Measurements from ENCODE around the gene MALRD1.

Gene MALRD1

DNA sequence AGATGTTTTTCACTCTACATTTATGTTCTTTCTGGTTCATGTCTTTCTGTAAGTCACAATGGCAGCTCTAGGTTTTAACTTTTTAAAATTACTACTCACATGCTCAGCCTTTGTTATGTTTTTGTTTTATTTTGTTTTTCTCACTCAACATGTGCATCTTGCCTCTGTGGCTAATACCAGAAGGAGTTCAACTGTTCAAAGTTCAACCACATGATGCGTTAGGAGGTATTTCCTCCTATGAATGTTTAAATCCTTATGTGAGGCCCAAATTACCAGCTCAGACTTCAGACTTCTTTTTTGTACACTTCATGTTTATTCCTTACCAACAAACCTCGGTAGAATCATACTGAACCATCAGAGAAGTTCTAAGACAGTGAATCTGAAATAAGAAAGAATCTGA lies 151.6 kb downstream of the MALRD1 start:
- no peak for DNase-seq
- H3K9me3 Mint-ChIP-seq: no peaks in the 10 kb centered on the region
- H3K36me3 Mint-ChIP-seq (ENCODE audit: low read depth): no peaks in the 10 kb centered on the region
- TF ChIP-seq, protein P1, sequence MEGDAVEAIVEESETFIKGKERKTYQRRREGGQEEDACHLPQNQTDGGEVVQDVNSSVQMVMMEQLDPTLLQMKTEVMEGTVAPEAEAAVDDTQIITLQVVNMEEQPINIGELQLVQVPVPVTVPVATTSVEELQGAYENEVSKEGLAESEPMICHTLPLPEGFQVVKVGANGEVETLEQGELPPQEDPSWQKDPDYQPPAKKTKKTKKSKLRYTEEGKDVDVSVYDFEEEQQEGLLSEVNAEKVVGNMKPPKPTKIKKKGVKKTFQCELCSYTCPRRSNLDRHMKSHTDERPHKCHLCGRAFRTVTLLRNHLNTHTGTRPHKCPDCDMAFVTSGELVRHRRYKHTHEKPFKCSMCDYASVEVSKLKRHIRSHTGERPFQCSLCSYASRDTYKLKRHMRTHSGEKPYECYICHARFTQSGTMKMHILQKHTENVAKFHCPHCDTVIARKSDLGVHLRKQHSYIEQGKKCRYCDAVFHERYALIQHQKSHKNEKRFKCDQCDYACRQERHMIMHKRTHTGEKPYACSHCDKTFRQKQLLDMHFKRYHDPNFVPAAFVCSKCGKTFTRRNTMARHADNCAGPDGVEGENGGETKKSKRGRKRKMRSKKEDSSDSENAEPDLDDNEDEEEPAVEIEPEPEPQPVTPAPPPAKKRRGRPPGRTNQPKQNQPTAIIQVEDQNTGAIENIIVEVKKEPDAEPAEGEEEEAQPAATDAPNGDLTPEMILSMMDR (IDR thresholded peaks at IDR 0.05): no peak
- H3K4me1 Mint-ChIP-seq: no peaks in the 10 kb centered on the region
- no peak overlapping the region for H3K4me3 Mint-ChIP-seq
- H3K27ac Mint-ChIP-seq: no peak overlapping the region
- no peaks in the 10 kb centered on the region for H3K27me3 Mint-ChIP-seq (ENCODE audit: low read depth, poor library complexity)

- TF ChIP-seq, protein P1 (IDR thresholded peaks at IDR 0.05): no peak
- Mint-ChIP-seq H3K36me3 (ENCODE audit: low read depth) (no peaks in the 10 kb centered on the region), H3K4me1 (no peaks in the 10 kb centered on the region), H3K4me3 (no peak overlapping the region), H3K9me3 (no peaks in the 10 kb centered on the region), H3K27ac (no peak overlapping the region), H3K27me3 (ENCODE audit: low read depth, poor library complexity) (peaks cover 2% of the 10 kb centered on the region)
- no peak for DNase-seq
Observed at GRCh38 chr10:19204246-19204917, 155.8 kb downstream of the MALRD1 start.

DNA sequence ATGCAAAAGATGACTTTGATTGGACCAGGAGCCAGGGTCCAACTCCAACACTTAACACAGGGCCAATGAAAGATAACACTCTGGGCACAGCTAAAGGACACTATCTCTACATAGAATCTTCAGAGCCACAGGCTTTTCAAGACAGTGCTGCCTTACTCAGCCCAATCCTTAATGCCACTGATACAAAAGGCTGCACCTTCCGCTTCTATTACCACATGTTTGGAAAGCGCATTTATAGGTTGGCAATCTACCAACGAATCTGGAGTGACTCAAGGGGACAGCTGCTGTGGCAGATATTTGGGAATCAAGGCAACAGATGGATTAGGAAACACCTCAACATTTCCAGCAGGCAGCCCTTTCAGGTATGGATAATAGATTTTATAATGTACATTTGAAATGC lies 160.7 kb downstream of the MALRD1 start:
- no peaks in the 10 kb centered on the region for H3K36me3 Mint-ChIP-seq (ENCODE audit: low read depth)
- no peaks in the 10 kb centered on the region for H3K4me1 Mint-ChIP-seq
- no peak overlapping the region for H3K27ac Mint-ChIP-seq
- H3K4me3 Mint-ChIP-seq: no peak overlapping the region
- DNase-seq: no peak
- TF ChIP-seq, protein P1 (IDR thresholded peaks at IDR 0.05): no peak
- peaks cover 6% of the 10 kb centered on the region for H3K27me3 Mint-ChIP-seq (ENCODE audit: low read depth, poor library complexity)
- H3K9me3 Mint-ChIP-seq: no peaks in the 10 kb centered on the region

GRCh38 chr10:19212590-19212989 lies 164.0 kb downstream of the MALRD1 start:
- Mint-ChIP-seq H3K27me3 (ENCODE audit: low read depth, poor library complexity) (peaks cover 15% of the 10 kb centered on the region), H3K36me3 (ENCODE audit: low read depth) (no peaks in the 10 kb centered on the region), H3K9me3 (no peaks in the 10 kb centered on the region), H3K27ac (no peak overlapping the region), H3K4me3 (no peak overlapping the region), H3K4me1 (no peaks in the 10 kb centered on the region)
- TF ChIP-seq, protein P1 (IDR thresholded peaks at IDR 0.05): no peak
- DNase-seq: no peak

DNA sequence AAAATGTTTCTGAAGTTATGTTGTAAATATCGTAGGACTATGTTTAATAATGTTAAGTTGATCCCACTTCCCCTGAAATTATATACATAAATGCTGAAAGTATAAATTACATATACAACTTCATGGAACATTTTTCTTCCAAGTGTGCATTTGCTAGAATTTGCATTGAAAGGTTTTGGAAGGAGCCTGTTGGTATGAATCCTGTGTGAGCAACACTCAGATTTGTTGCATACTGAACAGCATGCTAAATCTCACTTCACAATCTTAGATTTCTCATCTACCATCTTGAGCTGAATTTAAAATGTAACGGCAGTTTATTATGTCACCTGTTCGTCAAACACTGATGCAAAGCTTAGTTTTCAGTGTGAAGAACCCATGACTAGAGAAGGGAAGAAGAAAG lies 172.6 kb downstream of the MALRD1 start:
- peaks cover 11% of the 10 kb centered on the region for H3K27me3 Mint-ChIP-seq (ENCODE audit: low read depth, poor library complexity)
- no peaks in the 10 kb centered on the region for H3K4me1 Mint-ChIP-seq
- H3K9me3 Mint-ChIP-seq: no peaks in the 10 kb centered on the region
- TF ChIP-seq, protein P1 (IDR thresholded peaks at IDR 0.05): no peak
- no peak for DNase-seq
- H3K4me3 Mint-ChIP-seq: no peak overlapping the region
- H3K36me3 Mint-ChIP-seq (ENCODE audit: low read depth): no peaks in the 10 kb centered on the region
- H3K27ac Mint-ChIP-seq: no peak overlapping the region

DNA sequence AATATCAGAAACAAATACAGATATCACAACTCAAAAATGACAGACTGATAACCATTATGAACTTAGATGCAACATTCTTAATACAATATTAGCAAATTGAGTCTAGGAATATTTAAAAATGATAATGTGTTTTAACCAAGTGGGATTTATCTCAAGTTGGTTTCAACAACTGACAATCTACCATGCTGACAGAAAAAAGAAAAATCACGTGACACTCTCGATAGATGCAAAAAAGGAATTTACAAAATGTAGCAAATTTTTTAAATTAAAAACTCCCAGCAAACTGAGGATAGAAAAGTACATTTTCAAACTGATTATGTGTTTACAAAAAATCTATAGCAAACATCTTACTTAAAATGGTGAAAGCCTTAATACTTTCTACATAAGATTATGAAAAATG lies 177.4 kb downstream of the MALRD1 start:
- Mint-ChIP-seq H3K9me3 (no peaks in the 10 kb centered on the region), H3K36me3 (ENCODE audit: low read depth) (no peaks in the 10 kb centered on the region), H3K27me3 (ENCODE audit: low read depth, poor library complexity) (peaks cover 4% of the 10 kb centered on the region), H3K4me3 (no peak overlapping the region), H3K27ac (no peak overlapping the region), H3K4me1 (no peaks in the 10 kb centered on the region)
- no peak for DNase-seq
- TF ChIP-seq, protein P1 (IDR thresholded peaks at IDR 0.05): no peak

Data from nephron progenitor cell (in vitro differentiated cells).